ENCODE measurements around the gene DNAJB13.
A peak's percentile ranks its signal among the peaks of the same experiment; 100 is the strongest.
"Not testable (repeated sequence)": the region's sequence is repeated elsewhere in the genome, so short reads cannot be mapped to it uniquely, and the experiment has no call there.

The DNAJB13 gene

GRCh38 chr11:73978576-73979086 is 27.8 kb downstream of the DNAJB13 start:
- no peak for FAIRE-seq

GRCh38 chr11:73980001-73980961 is 29.5 kb downstream of the DNAJB13 start:
- no peak for FAIRE-seq

GRCh38 chr11:73981051-73981805 is 30.4 kb downstream of the DNAJB13 start:
- no peak for FAIRE-seq

GRCh38 chr11:73982595-73982989 is 31.8 kb downstream of the DNAJB13 start, which contains the start of gene UCP2:
Gene UCP2 (minus strand): TSS chr11:73982843. CDS start chr11:73978378, 4,465 bp downstream.
- no peak for FAIRE-seq

- peak; percentile 94 for FAIRE-seq
Measured at GRCh38 chr11:73982990-73983740, 32.3 kb downstream of the DNAJB13 start.

GRCh38 chr11:73983741-73984538 is 33.1 kb downstream of the DNAJB13 start:
- FAIRE-seq: no peak

GRCh38 chr11:73985661-73986060 is 34.8 kb downstream of the DNAJB13 start:
- FAIRE-seq: not testable (repeated sequence)

- FAIRE-seq: no peak
Measured at GRCh38 chr11:73988227-73988626, 37.4 kb downstream of the DNAJB13 start.

- peak; percentile 53 for FAIRE-seq
Measured at GRCh38 chr11:73989156-73989555, 38.3 kb downstream of the DNAJB13 start.

- FAIRE-seq: peak; percentile 45
Measured at GRCh38 chr11:73990730-73991129, 39.9 kb downstream of the DNAJB13 start.

- FAIRE-seq: no peak
Measured at GRCh38 chr11:73991471-73992006, 40.7 kb downstream of the DNAJB13 start.

GRCh38 chr11:73995247-73995646 is 44.4 kb downstream of the DNAJB13 start:
- FAIRE-seq: peak; percentile 67

GRCh38 chr11:73995731-73996130 is 44.9 kb downstream of the DNAJB13 start:
- no peak for FAIRE-seq

GRCh38 chr11:73996161-73996747 is 45.4 kb downstream of the DNAJB13 start:
- FAIRE-seq: no peak

- no peak for FAIRE-seq
Measured at GRCh38 chr11:73997120-73997770, 46.4 kb downstream of the DNAJB13 start.

- FAIRE-seq: no peak
Measured at GRCh38 chr11:73998846-73999575, 48.2 kb downstream of the DNAJB13 start.

GRCh38 chr11:73999581-74000306 is 48.9 kb downstream of the DNAJB13 start:
- no peak for FAIRE-seq

GRCh38 chr11:74000307-74001133 is 49.7 kb downstream of the DNAJB13 start:
- no peak for FAIRE-seq
